A549 (cell line): ENCODE results near the gene VSTM2B. TPM values are rescaled to one million over a fixed set of nuclear protein-coding genes. Genes with fewer than 3 reads are reported as not detected.

Experiments used
- ATAC-seq, 2 experiments: fragments of 200-7000 bp in 1 of 2; fragments of >200 bp in 1 of 2; cut with Nextera tagmentation in 1 of 2; cut with Tn5 transposase in 1 of 2; 3 replicates each; pipeline versions ENCODE4 v1.8.0 to v1.9.1; 2018 to 2020; ENCODE audit warnings: mild to moderate bottlenecking in 1 of 2, moderate library complexity in 1 of 2
- CTCF ChIA-PET: fragments of 300-600 bp; sonication (Branson Sonifier 250); formaldehyde crosslinking; extraction: SDS; loops from one replicate; lab custom pipeline; 2021; ENCODE audit warnings: antibody characterized with exemption, inconsistent platforms; lab: Yijun Ruan, JAX
- POLR2A ChIA-PET: fragments of 350-600 bp; formaldehyde crosslinking; extraction: SDS; loops from one replicate; lab custom pipeline; 2021; ENCODE audit warnings: antibody characterized with exemption, inconsistent platforms; lab: Yijun Ruan, JAX
- DNase-seq, 2 experiments: peaks; one replicate each; pipeline versions ENCODE4 v3.0.0 to v3.0.0-alpha.2; 2011 to 2016; ENCODE audit warnings: low read depth in 1 of 2, low spot score in 1 of 2
- FAIRE-seq: peaks from 2 replicates; lab custom pipeline; 2011; peaks lifted over from hg19 to GRCh38; lab: Jason Lieb, UNC
- H3K27ac ChIP-seq, 2 experiments: fragments of >200 bp; sonication (Bioruptor Twin); formaldehyde crosslinking; 3 replicates each; pipeline ENCODE4 v1.5.1; 2016 to 2017
- H3K4me1 ChIP-seq: fragments of >200 bp; sonication (Bioruptor Twin); formaldehyde crosslinking; 3 replicates; pipeline ENCODE4 v1.6.1; 2016
- H3K4me2 ChIP-seq: fragments of >200 bp; sonication (Bioruptor Twin); formaldehyde crosslinking; 3 replicates; pipeline ENCODE4 v1.6.1; 2016
- H3K4me3 ChIP-seq: fragments of >200 bp; sonication (Bioruptor Twin); formaldehyde crosslinking; 3 replicates; pipeline ENCODE4 v1.5.1; 2016
- H3K9me3 ChIP-seq: fragments of >200 bp; sonication (Bioruptor Twin); formaldehyde crosslinking; 3 replicates; pipeline ENCODE4 v1.6.1; 2016
- BHLHE40 ChIP-seq: IDR thresholded peaks from 2 replicates; pipeline ENCODE4 v1.6.1; 2012; ENCODE audit warnings: low read depth, low read length, inconsistent platforms
- CHD2 ChIP-seq: fragments of 150-350 bp; IDR thresholded peaks from 2 replicates; pipeline ENCODE4 v1.6.1; 2014; ENCODE audit warnings: low read length; ENCODE audit not compliant: partially characterized antibody
- CHD4 ChIP-seq: fragments of 200-600 bp; sonication (generic); IDR thresholded peaks from 2 replicates; pipeline ENCODE4 v1.6.1; 2016; ENCODE audit warnings: antibody characterized with exemption, mild to moderate bottlenecking, borderline replicate concordance
- EHF ChIP-seq: fragments of 250-450 bp; sonication (Bioruptor Pico); IDR thresholded peaks from 2 replicates; pipeline ENCODE4 v1.5.0; 2020; ENCODE audit warnings: mild to moderate bottlenecking
- FOSB ChIP-seq: fragments of 250-450 bp; sonication (Bioruptor Pico); IDR thresholded peaks from 2 replicates; pipeline ENCODE4 v1.5.0; 2020; ENCODE audit warnings: mild to moderate bottlenecking, moderate library complexity
- HDAC2 ChIP-seq: fragments of 200-600 bp; sonication (generic); IDR thresholded peaks from 2 replicates; pipeline ENCODE4 v1.6.1; 2016
- HOXB13 ChIP-seq: fragments of 250-450 bp; sonication (Bioruptor Pico); IDR thresholded peaks from 2 replicates; pipeline ENCODE4 v1.5.0; 2020; ENCODE audit warnings: low read depth, mild to moderate bottlenecking, moderate library complexity
- KDM5A ChIP-seq: fragments of 200-600 bp; sonication (generic); IDR thresholded peaks from 2 replicates; pipeline ENCODE4 v1.6.1; 2016; ENCODE audit warnings: antibody characterized with exemption, mild to moderate bottlenecking
- NPAS2 ChIP-seq: fragments of 250-450 bp; sonication (Bioruptor Pico); IDR thresholded peaks from 2 replicates; pipeline ENCODE4 v1.8.0; 2022; ENCODE audit warnings: mild to moderate bottlenecking, moderate library complexity, borderline replicate concordance
- POLR2AphosphoS2 ChIP-seq: conservative IDR thresholded peaks from 2 replicates; pipeline ENCODE4 v1.6.1; 2012; ENCODE audit warnings: low read length, improper control_type of control experiment, inconsistent platforms
- RARB ChIP-seq: fragments of 250-450 bp; sonication (Bioruptor Pico); IDR thresholded peaks from 2 replicates; pipeline ENCODE4 v1.8.0; 2021; ENCODE audit warnings: mild to moderate bottlenecking, moderate library complexity
- SMC3 ChIP-seq: fragments of >200 bp; sonication (Bioruptor Twin); formaldehyde crosslinking; IDR thresholded peaks from 3 replicates; pipeline ENCODE4 v1.6.1; 2018; ENCODE audit warnings: inconsistent platforms
- SREBF2 ChIP-seq: fragments of 450-650 bp; IDR thresholded peaks from 2 replicates; pipeline ENCODE4 v1.6.1; 2014; ENCODE audit warnings: mild to moderate bottlenecking, moderate library complexity
- TP53 ChIP-seq: fragments of 250-450 bp; sonication (Bioruptor Pico); IDR thresholded peaks from 2 replicates; pipeline ENCODE4 v1.5.0; 2021; ENCODE audit warnings: mild to moderate bottlenecking, moderate library complexity
- ZC3H11A ChIP-seq: fragments of 450-650 bp; IDR thresholded peaks from 2 replicates; pipeline ENCODE4 v1.6.1; 2014; ENCODE audit warnings: antibody characterized with exemption, mild to moderate bottlenecking
- ZNF302 ChIP-seq: fragments of 250-450 bp; sonication (Bioruptor Pico); IDR thresholded peaks from 2 replicates; pipeline ENCODE4 v1.9.0; 2021; ENCODE audit warnings: inconsistent platforms, mild to moderate bottlenecking, moderate library complexity
- WGBS: methylation state at CpG from one replicate; pipeline ENCODE4 v1.1.6; 2017; ENCODE audit errors: missing lambda C conversion rate; 5-methylcytosine and 5-hydroxymethylcytosine counted together
- polyA plus RNA-seq, 4 experiments: library from polyadenylated mRNA; depleted of rRNA in 3 of 4; stranded (reverse); fragments of >200 nt; fragmentation: RNase III in 1 of 4; extraction: RNeasy Plus Mini Kit Qiagen cat#74134 plus additional on column Dnase treatment in 1 of 4; gene quantifications; 2 replicates in 3 of 4; 3 replicates in 1 of 4; pipeline ENCODE4 v1.2.3, GENCODE V29; 2011 to 2017
- TF ChIP-seq, protein P1 (sequence below): IDR thresholded peaks from 2 replicates; pipeline ENCODE4 v1.6.1; 2012
- TF ChIP-seq, protein P2 (sequence below): fragments of >200 bp; sonication (Bioruptor Twin); formaldehyde crosslinking; IDR thresholded peaks from 2 replicates; pipeline ENCODE4 v1.6.1; 2016
- TF ChIP-seq, protein P3 (sequence below): fragments of 250-450 bp; sonication (Bioruptor Pico); IDR thresholded peaks from 2 replicates; pipeline ENCODE4 v1.5.0; 2020; ENCODE audit warnings: low read depth, mild to moderate bottlenecking, moderate library complexity
- TF ChIP-seq, protein P4 (sequence below): fragments of 450-650 bp; IDR thresholded peaks from 2 replicates; pipeline ENCODE4 v1.6.1; 2014; ENCODE audit warnings: antibody characterized with exemption

VSTM2B gene
- polyA plus RNA-seq, 2 of the 4 experiments (the other 2 are of a cell fraction), result not detected

DNA sequence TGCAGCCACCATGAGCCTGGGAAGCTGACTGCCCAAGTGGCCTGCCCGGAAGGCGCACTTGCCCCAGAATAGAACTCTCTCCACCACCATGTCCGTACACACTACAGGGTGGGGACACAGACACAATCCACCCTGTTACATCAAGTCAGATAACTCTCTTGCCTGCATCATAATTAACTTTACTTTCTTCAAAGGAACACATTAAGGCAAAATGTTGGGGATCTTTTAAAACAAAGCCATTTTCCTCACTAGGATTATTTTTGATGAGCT lies 23.3 kb upstream of the VSTM2B start:
- 33% methylated on average over 3 of the region's 3 CpGs for WGBS
- H3K9me3 ChIP-seq, result no peaks in the 10 kb centered on the region
- no peak overlapping the region for H3K4me3 ChIP-seq
- no peak for FAIRE-seq
- CTCF ChIA-PET, result interaction anchor here (0.7 to 1.8 kb wide), 4 partner anchors 13 to 108 kb away, joined by 3 to 10 read pairs (median 4); no protein-coding TSS in a partner anchor
- H3K4me1 ChIP-seq, result no peaks in the 10 kb centered on the region
- no peak overlapping the region for H3K4me2 ChIP-seq
- no peak for DNase-seq
- ATAC-seq, result no peak
- TF ChIP-seq CHD4 (no peak), FOSB (no peak), RARB (no peak), SREBF2 (no peak), POLR2AphosphoS2 (no peak), HDAC2 (no peak)
- TF ChIP-seq, protein P1, sequence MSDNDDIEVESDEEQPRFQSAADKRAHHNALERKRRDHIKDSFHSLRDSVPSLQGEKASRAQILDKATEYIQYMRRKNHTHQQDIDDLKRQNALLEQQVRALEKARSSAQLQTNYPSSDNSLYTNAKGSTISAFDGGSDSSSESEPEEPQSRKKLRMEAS, result no peak
- TF ChIP-seq, all 56 proteins: peak for 0
- POLR2A ChIA-PET, result no interaction called here
- no peak overlapping the region for H3K27ac ChIP-seq

DNA sequence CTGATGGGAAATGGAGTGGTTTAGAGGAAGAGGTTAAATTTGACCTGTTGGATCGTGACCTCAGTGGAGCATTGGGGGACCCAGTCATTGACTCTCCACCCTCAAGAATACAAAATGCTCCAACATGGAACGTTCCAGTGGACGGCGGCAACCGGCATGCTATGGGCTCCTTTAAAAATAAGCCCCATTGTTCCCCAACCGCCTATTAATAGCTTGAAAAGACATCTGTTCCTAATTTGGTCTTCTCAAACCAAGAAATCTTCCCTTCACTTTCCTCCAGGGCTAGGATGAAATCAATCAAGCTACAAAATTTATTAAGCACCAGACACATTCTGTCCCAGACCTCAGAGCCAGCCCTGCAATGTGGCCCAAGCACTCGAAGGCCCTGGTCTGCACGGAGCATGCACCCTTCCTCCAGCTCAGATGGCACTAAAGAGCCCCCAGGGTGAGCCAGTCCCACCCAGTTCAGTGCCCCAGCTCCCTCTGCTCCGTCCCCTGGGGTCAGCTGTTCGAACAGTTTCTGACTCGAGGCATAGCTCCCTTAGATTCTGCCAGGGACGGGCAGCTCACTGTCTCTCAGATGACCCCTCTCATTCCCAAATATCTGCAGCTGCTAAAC lies 22.5 kb upstream of the VSTM2B start:
- Histone ChIP-seq H3K9me3 (no peaks in the 10 kb centered on the region), H3K4me3 (no peak overlapping the region), H3K27ac (no peak overlapping the region), H3K4me2 (no peak overlapping the region), H3K4me1 (no peaks in the 10 kb centered on the region)
- 28% methylated on average over 12 of the region's 12 CpGs for WGBS
- TF ChIP-seq, protein P2, sequence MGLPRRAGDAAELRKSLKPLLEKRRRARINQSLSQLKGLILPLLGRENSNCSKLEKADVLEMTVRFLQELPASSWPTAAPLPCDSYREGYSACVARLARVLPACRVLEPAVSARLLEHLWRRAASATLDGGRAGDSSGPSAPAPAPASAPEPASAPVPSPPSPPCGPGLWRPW, result no peak
- TF ChIP-seq, protein P1, result no peak
- no peak for TF ChIP-seq ZC3H11A
- FAIRE-seq (no peak), DNase-seq (no peak), ATAC-seq (no peak)
- ChIA-PET POLR2A (no interaction called here), CTCF (interaction anchor here (0.7 to 1.8 kb wide), 6 partner anchors 12 to 107 kb away, joined by 3 to 10 read pairs (median 4); no protein-coding TSS in a partner anchor)

DNA sequence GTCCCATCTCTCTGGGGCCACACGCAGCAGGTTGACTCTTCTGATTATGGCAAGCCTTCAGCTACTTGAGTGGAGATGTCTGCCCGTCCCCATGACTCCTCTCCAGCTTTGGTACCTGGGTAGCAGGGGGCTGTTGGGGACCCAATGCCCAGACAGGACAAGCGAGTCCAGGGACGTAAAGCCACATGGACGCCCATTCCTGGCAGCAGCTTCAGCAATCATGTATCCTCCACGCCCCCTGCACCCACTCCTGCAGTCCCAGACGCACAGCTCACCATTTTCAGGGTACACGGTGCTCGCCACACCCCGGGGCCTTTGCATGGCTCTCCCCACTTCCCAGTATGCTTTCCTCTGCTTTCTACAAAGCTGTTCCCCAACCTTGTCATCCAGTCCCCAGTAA lies 22.0 kb upstream of the VSTM2B start:
- ChIA-PET POLR2A (no interaction called here), CTCF (interaction anchor here (0.9 to 1.8 kb wide), 5 partner anchors 12 to 107 kb away, joined by 3 to 10 read pairs (median 4); no protein-coding TSS in a partner anchor)
- ATAC-seq (no peak), FAIRE-seq (no peak), DNase-seq (no peak)
- H3K4me3 ChIP-seq, result no peak overlapping the region
- H3K27ac ChIP-seq, result no peak overlapping the region
- 7% methylated on average over 10 of the region's 10 CpGs for WGBS
- TF ChIP-seq ZNF302 (CRISPR knock-in tag) (no peak), KDM5A (no peak), BHLHE40 (no peak), SMC3 (no peak), HOXB13 (CRISPR knock-in tag) (no peak), EHF (CRISPR knock-in tag) (no peak), SREBF2 (no peak), CHD2 (no peak), TP53 (CRISPR knock-in tag) (no peak), RARB (no peak), NPAS2 (CRISPR knock-in tag) (no peak)
- TF ChIP-seq, protein P3, sequence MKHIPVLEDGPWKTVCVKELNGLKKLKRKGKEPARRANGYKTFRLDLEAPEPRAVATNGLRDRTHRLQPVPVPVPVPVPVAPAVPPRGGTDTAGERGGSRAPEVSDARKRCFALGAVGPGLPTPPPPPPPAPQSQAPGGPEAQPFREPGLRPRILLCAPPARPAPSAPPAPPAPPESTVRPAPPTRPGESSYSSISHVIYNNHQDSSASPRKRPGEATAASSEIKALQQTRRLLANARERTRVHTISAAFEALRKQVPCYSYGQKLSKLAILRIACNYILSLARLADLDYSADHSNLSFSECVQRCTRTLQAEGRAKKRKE, result no peak
- TF ChIP-seq, protein P4, sequence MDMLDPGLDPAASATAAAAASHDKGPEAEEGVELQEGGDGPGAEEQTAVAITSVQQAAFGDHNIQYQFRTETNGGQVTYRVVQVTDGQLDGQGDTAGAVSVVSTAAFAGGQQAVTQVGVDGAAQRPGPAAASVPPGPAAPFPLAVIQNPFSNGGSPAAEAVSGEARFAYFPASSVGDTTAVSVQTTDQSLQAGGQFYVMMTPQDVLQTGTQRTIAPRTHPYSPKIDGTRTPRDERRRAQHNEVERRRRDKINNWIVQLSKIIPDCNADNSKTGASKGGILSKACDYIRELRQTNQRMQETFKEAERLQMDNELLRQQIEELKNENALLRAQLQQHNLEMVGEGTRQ, result no peak
- H3K9me3 ChIP-seq, result no peaks in the 10 kb centered on the region
- H3K4me1 ChIP-seq, result no peaks in the 10 kb centered on the region
- H3K4me2 ChIP-seq, result no peak overlapping the region
